Gastrocnemius medialis (tissue), 4 donors: ENCODE measurements around the gene SLC25A17. TPM values are rescaled to one million over a fixed set of nuclear protein-coding genes. Genes with fewer than 3 reads are reported as not detected.

Experiments
- ATAC-seq, 2 donors: fragments of 150-250 bp; one replicate each; pipeline ENCODE4 v1.9.1; 2016
- DNase-seq, 2 donors: peaks; one replicate each; pipeline ENCODE4 v3.0.0-alpha.2; 2019
- H3K27ac ChIP-seq, 4 donors: fragments of 200-600 bp; sonication (generic); 1 replicate in 1 of 4; 2 replicates in 3 of 4; pipeline ENCODE4 v1.5.1; 2016 to 2018; ENCODE audit warnings: mild to moderate bottlenecking in 2 of 4, moderate library complexity in 1 of 4
- H3K27me3 ChIP-seq, 3 donors: fragments of 200-600 bp; sonication (generic) in 2 of 3; 1 replicate in 1 of 3; 2 replicates in 2 of 3; pipeline versions ENCODE4 v1.5.1 to v1.6.0; 2016 to 2019; ENCODE audit warnings: mild to moderate bottlenecking in 1 of 3, moderate library complexity in 1 of 3
- H3K36me3 ChIP-seq, 2 donors: fragments of 200-600 bp; sonication (generic) in 1 of 2; one replicate each; pipeline ENCODE4 v1.5.1; 2017 to 2018
- H3K4me1 ChIP-seq, 2 donors: fragments of 200-600 bp; sonication (generic) in 1 of 2; one replicate each; pipeline ENCODE4 v1.5.1; 2016 to 2017; ENCODE audit warnings: mild to moderate bottlenecking in 2 of 2
- H3K4me3 ChIP-seq, 4 donors: fragments of 200-600 bp; sonication (generic) in 3 of 4; 1 replicate in 1 of 4; 2 replicates in 3 of 4; pipeline ENCODE4 v1.5.1; 2016 to 2019; ENCODE audit warnings: mild to moderate bottlenecking in 2 of 4
- H3K9me3 ChIP-seq, 3 donors: fragments of 200-600 bp; sonication (generic) in 2 of 3; 1 replicate in 1 of 3; 2 replicates in 2 of 3; pipeline ENCODE4 v1.5.1; 2016 to 2019
- POLR2A ChIP-seq, 2 donors: fragments of 450-650 bp; IDR thresholded peaks; one replicate each; pipeline ENCODE4 v1.6.1; 2017; ENCODE audit warnings: antibody characterized with exemption in 2 of 2, mild to moderate bottlenecking in 2 of 2, moderate library complexity in 2 of 2
- in situ Hi-C, 4 donors: fragments of 200-750 bp; cut with MboI; loops; one replicate each; pipeline versions ENCODE4 v1.15.0 to v1.8.0; 2017; ENCODE audit warnings: low sequenced_read_pairs in 4 of 4
- intact Hi-C: fragments of 100-400 bp; cut with DNase I; formaldehyde crosslinking; loops from one replicate; pipeline ENCODE4 v1.15.1; 2023; ENCODE audit warnings: low total_unique reads
- total RNA-seq, 4 donors: library from RNA; depleted of rRNA; stranded (reverse); fragments of >200 nt; gene quantifications; one replicate each; pipeline versions ENCODE4 v1.1.0 to v1.2.3, GENCODE V29; 2016
- TF ChIP-seq, protein P1 (sequence below), 5 experiments: fragments of 450-650 bp in 3 of 5; fragments of 200-600 bp in 2 of 5; sonication (generic) in 2 of 5; IDR thresholded peaks in 4 of 5; conservative IDR thresholded peaks in 1 of 5; 1 replicate in 4 of 5; 2 replicates in 1 of 5; pipeline ENCODE4 v1.5.1; 2016 to 2019; ENCODE audit warnings: antibody characterized with exemption in 5 of 5, mild to moderate bottlenecking in 3 of 5, moderate library complexity in 3 of 5

The SLC25A17 gene
- total RNA-seq, 4 donors from 2014 or later: 2.6 to 12.2 (median 3.8) TPM

DNA sequence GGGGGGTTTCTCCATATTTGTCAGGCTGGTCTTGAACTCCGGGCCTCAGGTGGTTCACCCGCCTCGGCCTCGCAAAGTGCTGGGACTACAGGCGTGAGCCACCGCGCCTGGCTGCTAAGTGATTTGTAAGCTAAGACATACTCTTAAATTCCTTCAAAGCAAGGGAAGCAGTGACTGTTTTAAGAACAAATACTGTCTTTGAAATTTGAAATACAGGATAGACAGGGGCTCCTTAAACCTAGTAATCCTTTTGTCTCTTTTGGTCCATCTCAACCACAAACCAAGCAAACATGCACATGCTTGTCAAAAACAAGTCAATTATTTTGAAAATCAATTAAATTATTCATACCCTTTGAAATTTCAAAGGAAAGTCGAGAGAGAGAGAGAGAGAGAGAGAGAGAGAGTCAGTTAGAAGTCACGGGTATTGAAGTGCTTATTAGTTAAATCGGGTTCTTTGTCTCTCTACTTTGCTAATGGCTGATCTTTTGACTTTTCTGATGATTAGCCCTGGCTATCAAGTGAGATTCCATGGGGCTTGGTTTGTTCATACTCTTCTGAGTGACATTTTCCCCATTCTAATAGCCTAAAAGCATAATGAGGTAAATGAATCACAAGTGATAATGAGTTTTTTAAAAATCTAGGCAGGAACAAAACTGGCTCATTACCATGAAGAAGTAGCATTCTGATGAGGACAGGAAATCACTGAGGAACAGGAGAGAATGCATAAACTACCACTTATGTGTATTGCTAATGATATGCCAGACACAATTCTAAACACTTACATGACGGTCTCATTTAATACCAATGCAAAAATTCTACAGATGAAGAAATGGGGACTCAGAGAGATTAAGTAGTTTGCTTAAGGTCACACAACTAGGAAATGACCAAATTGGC lies 91.8 kb downstream of the SLC25A17 start:
- no peak for ATAC-seq
- TF ChIP-seq, protein P1, sequence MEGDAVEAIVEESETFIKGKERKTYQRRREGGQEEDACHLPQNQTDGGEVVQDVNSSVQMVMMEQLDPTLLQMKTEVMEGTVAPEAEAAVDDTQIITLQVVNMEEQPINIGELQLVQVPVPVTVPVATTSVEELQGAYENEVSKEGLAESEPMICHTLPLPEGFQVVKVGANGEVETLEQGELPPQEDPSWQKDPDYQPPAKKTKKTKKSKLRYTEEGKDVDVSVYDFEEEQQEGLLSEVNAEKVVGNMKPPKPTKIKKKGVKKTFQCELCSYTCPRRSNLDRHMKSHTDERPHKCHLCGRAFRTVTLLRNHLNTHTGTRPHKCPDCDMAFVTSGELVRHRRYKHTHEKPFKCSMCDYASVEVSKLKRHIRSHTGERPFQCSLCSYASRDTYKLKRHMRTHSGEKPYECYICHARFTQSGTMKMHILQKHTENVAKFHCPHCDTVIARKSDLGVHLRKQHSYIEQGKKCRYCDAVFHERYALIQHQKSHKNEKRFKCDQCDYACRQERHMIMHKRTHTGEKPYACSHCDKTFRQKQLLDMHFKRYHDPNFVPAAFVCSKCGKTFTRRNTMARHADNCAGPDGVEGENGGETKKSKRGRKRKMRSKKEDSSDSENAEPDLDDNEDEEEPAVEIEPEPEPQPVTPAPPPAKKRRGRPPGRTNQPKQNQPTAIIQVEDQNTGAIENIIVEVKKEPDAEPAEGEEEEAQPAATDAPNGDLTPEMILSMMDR (IDR thresholded peaks at IDR 0.05 in 4 of 5, conservative IDR thresholded peaks at IDR 0.05 in 1 of 5): no peak
- TF ChIP-seq POLR2A (IDR thresholded peaks at IDR 0.05): no peak
- no peaks in the 10 kb centered on the region for H3K36me3 ChIP-seq
- no peaks in the 10 kb centered on the region for H3K9me3 ChIP-seq
- no peaks in the 10 kb centered on the region for H3K27me3 ChIP-seq
- intact Hi-C loops (no loop called here), in situ Hi-C loops (no loop called here)
- DNase-seq: no peak
- H3K4me1 ChIP-seq: no peaks in the 10 kb centered on the region
- H3K27ac ChIP-seq: no peak overlapping the region
- no peak overlapping the region for H3K4me3 ChIP-seq

- no peaks in the 10 kb centered on the region for H3K9me3 ChIP-seq
- H3K4me3 ChIP-seq: no peak overlapping the region
- no peak for DNase-seq
- no peaks in the 10 kb centered on the region for H3K27me3 ChIP-seq
- in situ Hi-C loops: no loop called here
- TF ChIP-seq, protein P1 (IDR thresholded peaks at IDR 0.05 in 4 of 5, conservative IDR thresholded peaks at IDR 0.05 in 1 of 5): no peak
- TF ChIP-seq POLR2A (IDR thresholded peaks at IDR 0.05): no peak
- no peak for ATAC-seq
- H3K36me3 ChIP-seq: no peaks in the 10 kb centered on the region
- intact Hi-C loops: no loop called here
- no peak overlapping the region for H3K27ac ChIP-seq
- H3K4me1 ChIP-seq: no peaks in the 10 kb centered on the region
These were observed 92.6 kb downstream of the SLC25A17 start for GRCh38 chr22:40726514-40726913.

GRCh38 chr22:40723396-40723933 lies 95.7 kb downstream of the SLC25A17 start:
- ATAC-seq (no peak), DNase-seq (no peak)
- H3K4me1 ChIP-seq: no peaks in the 10 kb centered on the region
- intact Hi-C loops: no loop called here
- in situ Hi-C loops: no loop called here
- H3K27ac ChIP-seq: no peak overlapping the region
- TF ChIP-seq, protein P1 (IDR thresholded peaks at IDR 0.05 in 4 of 5, conservative IDR thresholded peaks at IDR 0.05 in 1 of 5): no peak
- no peak for TF ChIP-seq POLR2A (IDR thresholded peaks at IDR 0.05)
- no peaks in the 10 kb centered on the region for H3K9me3 ChIP-seq
- no peaks in the 10 kb centered on the region for H3K27me3 ChIP-seq
- no peak overlapping the region for H3K4me3 ChIP-seq
- H3K36me3 ChIP-seq: no peaks in the 10 kb centered on the region

DNA sequence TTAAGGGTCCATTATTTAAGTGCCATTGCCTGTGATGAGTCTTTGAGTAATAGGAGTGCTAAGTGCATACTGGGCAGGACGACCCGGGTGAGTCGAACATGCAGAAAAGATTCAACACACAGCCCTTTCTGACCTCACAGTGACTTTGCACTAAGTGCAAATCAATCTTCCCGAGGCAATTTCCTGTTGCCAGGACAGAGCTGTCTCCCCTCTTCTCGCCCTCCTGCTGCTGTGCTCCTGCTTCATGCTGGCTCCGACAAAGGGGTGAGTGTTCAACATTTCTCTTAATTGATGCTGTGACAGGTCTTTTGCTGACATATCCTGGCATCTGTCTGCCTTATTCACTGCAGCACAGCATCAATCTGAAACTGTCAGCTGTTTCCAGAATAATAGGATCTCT lies 97.9 kb downstream of the SLC25A17 start:
- ATAC-seq (no peak), DNase-seq (no peak)
- no peak overlapping the region for H3K27ac ChIP-seq
- no peaks in the 10 kb centered on the region for H3K4me1 ChIP-seq
- no peaks in the 10 kb centered on the region for H3K36me3 ChIP-seq
- in situ Hi-C loops (no loop called here), intact Hi-C loops (no loop called here)
- no peaks in the 10 kb centered on the region for H3K27me3 ChIP-seq
- TF ChIP-seq POLR2A (IDR thresholded peaks at IDR 0.05): no peak
- TF ChIP-seq, protein P1 (IDR thresholded peaks at IDR 0.05 in 4 of 5, conservative IDR thresholded peaks at IDR 0.05 in 1 of 5): no peak
- no peaks in the 10 kb centered on the region for H3K9me3 ChIP-seq
- no peak overlapping the region for H3K4me3 ChIP-seq
